HCT116 (cell line): ENCODE results near the gene IFRD1. TPM values are rescaled to one million over a fixed set of nuclear protein-coding genes. Genes with fewer than 3 reads are reported as not detected.

Experiments used
- ATAC-seq: fragments of 200-7000 bp; cut with Tn5 transposase; 2 replicates; pipeline ENCODE4 v1.9.1; 2020; ENCODE audit warnings: mild to moderate bottlenecking, moderate library complexity
- BruUV-seq: library from RNA; stranded (reverse); fragments of 400-500 nt; replicated peaks from 2 replicates; lab custom pipeline; 2021; lab: Mats Ljungman, UMichigan
- CTCF ChIA-PET: fragments of 300-600 bp; sonication (Branson Sonifier 250); formaldehyde crosslinking; loops from one replicate; lab custom pipeline; 2021; ENCODE audit warnings: antibody characterized with exemption; lab: Charles Lee
- POLR2A ChIA-PET: fragments of 300-600, 350-600 bp; sonication (Branson Sonifier 250); formaldehyde crosslinking; loops from one replicate; lab custom pipeline; 2021; ENCODE audit warnings: antibody characterized with exemption; lab: Charles Lee
- RAD21 ChIA-PET, 2 experiments: fragments of 300-600 bp; sonication (Branson Sonifier 250); formaldehyde crosslinking; loops; one replicate each; lab custom pipeline; 2023; ENCODE audit warnings: low total read pairs in 2 of 2; ENCODE audit not compliant: uncharacterized antibody in 2 of 2, unreplicated experiment in 2 of 2, low non-redundant PET in 1 of 2; lab: Charles Lee
- DNase-seq: peaks from one replicate; pipeline ENCODE4 v3.0.0-alpha.2; 2010; ENCODE audit warnings: low read depth, low spot score
- H2AFZ ChIP-seq: fragments of 200-600 bp; shearing (Covaris generic), sonication (generic); 2 replicates; pipeline ENCODE4 v1.6.1; 2017; ENCODE audit warnings: low read depth, mixed run types, mixed read lengths, antibody characterized with exemption, low read length; ENCODE audit not compliant: poor library complexity, severe bottlenecking
- H3K27ac ChIP-seq: 2 replicates; pipeline ENCODE4 v1.5.1; 2012; ENCODE audit warnings: low read depth, low read length
- H3K27me3 ChIP-seq: fragments of 200-600 bp; sonication (generic); 2 replicates; pipeline ENCODE4 v1.6.1; 2016; ENCODE audit warnings: mixed run types, low read length, mixed read lengths; ENCODE audit not compliant: insufficient read depth
- H3K36me3 ChIP-seq, 2 experiments: fragments of 200-500 bp in 1 of 2; fragments of 200-600 bp in 1 of 2; sonication (Bioruptor generic) in 1 of 2; sonication (generic) in 1 of 2; 2 replicates each; pipeline versions ENCODE4 v1.5.1 to v1.6.1; 2014 to 2016; ENCODE audit warnings: low read length in 2 of 2, inconsistent platforms in 1 of 2, mixed read lengths in 1 of 2, mixed run types in 1 of 2; ENCODE audit not compliant: insufficient read depth in 2 of 2, control insufficient read depth in 1 of 2
- H3K4me1 ChIP-seq, 2 experiments: fragments of 200-600 bp in 1 of 2; sonication (generic) in 1 of 2; 2 replicates each; pipeline versions ENCODE4 v1.5.1 to v1.6.1; 2012 to 2017; ENCODE audit warnings: low read length in 2 of 2, inconsistent platforms in 1 of 2, mild to moderate bottlenecking in 1 of 2, mixed read lengths in 1 of 2, mixed run types in 1 of 2, moderate library complexity in 1 of 2; ENCODE audit not compliant: insufficient read depth in 2 of 2, control insufficient read depth in 1 of 2
- H3K4me2 ChIP-seq: fragments of 200-600 bp; sonication (generic); 2 replicates; pipeline ENCODE4 v1.6.1; 2017; ENCODE audit warnings: mixed run types, low read length, mixed read lengths
- H3K4me3 ChIP-seq, 2 experiments: fragments of 200-600 bp in 1 of 2; sonication (generic) in 1 of 2; replicated peaks in 1 of 2; 2 replicates each; pipeline ENCODE4 v1.5.1; 2011 to 2016; ENCODE audit warnings: low read length in 2 of 2, control low read depth in 1 of 2, low read depth in 1 of 2, mild to moderate bottlenecking in 1 of 2, mixed read lengths in 1 of 2, mixed run types in 1 of 2
- H3K79me2 ChIP-seq: fragments of 200-600 bp; sonication (generic); 2 replicates; pipeline ENCODE4 v1.6.1; 2017; ENCODE audit warnings: mild to moderate bottlenecking, mixed run types, low read length, moderate library complexity, mixed read lengths; ENCODE audit not compliant: insufficient read depth
- H3K9ac ChIP-seq: fragments of 200-600 bp; sonication (generic); 2 replicates; pipeline ENCODE4 v1.6.1; 2016; ENCODE audit warnings: low read length, mixed read lengths
- H3K9me2 ChIP-seq: fragments of 200-600 bp; sonication (generic), shearing (Covaris generic); 2 replicates; pipeline ENCODE4 v1.6.1; 2017; ENCODE audit warnings: mixed run types, mild to moderate bottlenecking, moderate library complexity; ENCODE audit not compliant: insufficient read depth
- H3K9me3 ChIP-seq, 2 experiments: fragments of 200-500 bp in 1 of 2; fragments of 200-600 bp in 1 of 2; sonication (Bioruptor generic) in 1 of 2; sonication (generic) in 1 of 2; 2 replicates each; pipeline ENCODE4 v1.6.1; 2014 to 2017; ENCODE audit warnings: low read length in 2 of 2, mixed read lengths in 2 of 2, inconsistent platforms in 1 of 2, low read depth in 1 of 2, mild to moderate bottlenecking in 1 of 2, mixed run types in 1 of 2, moderate library complexity in 1 of 2; ENCODE audit not compliant: control insufficient read depth in 1 of 2, insufficient read depth in 1 of 2
- H4K20me1 ChIP-seq: fragments of 200-600 bp; sonication (generic), shearing (Covaris generic); 2 replicates; pipeline ENCODE4 v1.6.1; 2017; ENCODE audit warnings: mixed run types, mild to moderate bottlenecking, moderate library complexity; ENCODE audit not compliant: insufficient read depth
- ATF3 ChIP-seq: IDR thresholded peaks from 2 replicates; pipeline ENCODE4 v1.6.1; 2012
- CBX3 ChIP-seq: IDR thresholded peaks from 2 replicates; pipeline ENCODE4 v1.6.1; 2012; ENCODE audit warnings: low read depth
- CEBPB ChIP-seq: IDR thresholded peaks from 2 replicates; pipeline ENCODE4 v1.6.1; 2012; ENCODE audit warnings: low read depth
- CTCF ChIP-seq, 3 experiments: fragments of 200-600 bp in 1 of 3; sonication (generic) in 1 of 3; IDR thresholded peaks in 2 of 3; conservative IDR thresholded peaks in 1 of 3; 2 replicates each; pipeline ENCODE4 v1.5.1; 2012 to 2017; ENCODE audit warnings: low read depth in 2 of 3, low read length in 2 of 3, antibody characterized with exemption in 1 of 3, borderline replicate concordance in 1 of 3, control low read depth in 1 of 3, mild to moderate bottlenecking in 1 of 3, mixed read lengths in 1 of 3, mixed run types in 1 of 3, moderate library complexity in 1 of 3; ENCODE audit not compliant: insufficient read depth in 1 of 3
- EGR1 ChIP-seq: IDR thresholded peaks from 2 replicates; pipeline ENCODE4 v1.6.1; 2012; ENCODE audit warnings: low read depth
- EZH2phosphoT487 ChIP-seq: fragments of 200-600 bp; IDR thresholded peaks from 2 replicates; pipeline ENCODE4 v1.6.1; 2018; ENCODE audit warnings: antibody characterized with exemption, borderline replicate concordance
- FOSL1 ChIP-seq: IDR thresholded peaks from 2 replicates; pipeline ENCODE4 v1.6.1; 2012; ENCODE audit warnings: low read depth
- JUND ChIP-seq: IDR thresholded peaks from 2 replicates; pipeline ENCODE4 v1.6.1; 2012
- POLR2A ChIP-seq: IDR thresholded peaks from 2 replicates; pipeline ENCODE4 v1.7.0; 2011; ENCODE audit warnings: borderline replicate concordance; ENCODE audit not compliant: insufficient read depth, insufficient read length; ENCODE audit errors: extremely low read depth
- RAD21 ChIP-seq: IDR thresholded peaks from 2 replicates; pipeline ENCODE4 v1.6.1; 2012; ENCODE audit warnings: low read depth, mild to moderate bottlenecking
- SIN3A ChIP-seq: IDR thresholded peaks from 2 replicates; pipeline ENCODE4 v1.6.1; 2012; ENCODE audit warnings: low read depth
- TCF7L2 ChIP-seq: IDR thresholded peaks from 2 replicates; pipeline ENCODE4 v1.7.0; 2011; ENCODE audit warnings: borderline replicate concordance, inconsistent platforms; ENCODE audit not compliant: insufficient read depth, insufficient read length; ENCODE audit errors: extremely low read depth
- YY1 ChIP-seq: IDR thresholded peaks from 2 replicates; pipeline ENCODE4 v1.6.1; 2011; ENCODE audit warnings: low read length, low read depth, moderate library complexity, mild to moderate bottlenecking; ENCODE audit not compliant: insufficient replicate concordance; ENCODE audit errors: extremely low read depth
- ZFX ChIP-seq: fragments of 450-650 bp; IDR thresholded peaks from 2 replicates; pipeline ENCODE4 v1.6.1; 2017
- ZNF274 ChIP-seq: fragments of 200-500 bp; sonication (Bioruptor generic); IDR thresholded peaks from 2 replicates; pipeline ENCODE4 v1.6.1; 2014; ENCODE audit warnings: mild to moderate bottlenecking, low read depth, low read length, inconsistent platforms
- intact Hi-C: fragments of 100-400 bp; cut with micrococcal nuclease; formaldehyde crosslinking; loops from 2 replicates; pipeline ENCODE4 v1.10.0; 2022
- total RNA-seq: library from RNA; stranded (reverse); gene quantifications from one replicate; pipeline ENCODE4 v1.2.1, GENCODE V29; 2021; ENCODE audit not compliant: unreplicated experiment

IFRD1 gene
- total RNA-seq, 1 experiment from 2014 or later: 43.6 TPM

- intact Hi-C loops: loop anchor here (1.0 kb wide), 1 partner anchor 398 kb away; no protein-coding TSS in a partner anchor
- no TSS peak for BruUV-seq
- Histone ChIP-seq H3K9ac (no peak overlapping the region), H4K20me1 (no peaks in the 10 kb centered on the region), H2AFZ (no peak overlapping the region), H3K4me3 (no peak overlapping the region), H3K36me3 (no peaks in the 10 kb centered on the region)
- TF ChIP-seq POLR2A (no peak), JUND (no peak), CBX3 (no peak), EZH2phosphoT487 (no peak), RAD21 (peak; percentile 35), CTCF (IDR thresholded peaks at IDR 0.05 in 2 of 3, conservative IDR thresholded peaks at IDR 0.05 in 1 of 3; ENCODE audit: borderline replicate concordance in 1 of 3, insufficient read depth in 1 of 3, low read depth in 2 of 3, low read length in 2 of 3) (peak in 1 of 3 experiments; percentile 13; a peak in 1 of 6 replicates)
- TF ChIP-seq, all 23 proteins: peak for 2
- RAD21 ChIA-PET: no interaction called here
- H3K79me2 ChIP-seq: no peaks in the 10 kb centered on the region
- no peak for DNase-seq
- H3K4me2 ChIP-seq: no peak overlapping the region
- no peak overlapping the region for H3K27ac ChIP-seq
- H3K9me2 ChIP-seq: no peaks in the 10 kb centered on the region
- H3K4me1 ChIP-seq: no peaks in the 10 kb centered on the region
- CTCF ChIA-PET: no interaction called here
- H3K9me3 ChIP-seq: no peaks in the 10 kb centered on the region
- ATAC-seq: no peak
- no peaks in the 10 kb centered on the region for H3K27me3 ChIP-seq
- POLR2A ChIA-PET: no interaction called here
Observed at GRCh38 chr7:112500619-112501018, 50.4 kb downstream of the IFRD1 start.

GRCh38 chr7:112501801-112502503, 51.7 kb downstream of the IFRD1 start:
- ChIA-PET CTCF (no interaction called here), POLR2A (no interaction called here), RAD21 (no interaction called here)
- no peak for DNase-seq
- H3K36me3 ChIP-seq: no peaks in the 10 kb centered on the region
- ATAC-seq: no peak
- no peak overlapping the region for H3K4me3 ChIP-seq
- no peak overlapping the region for H2AFZ ChIP-seq
- H3K4me1 ChIP-seq: no peaks in the 10 kb centered on the region
- no peaks in the 10 kb centered on the region for H3K9me3 ChIP-seq
- no peaks in the 10 kb centered on the region for H4K20me1 ChIP-seq
- no peaks in the 10 kb centered on the region for H3K27me3 ChIP-seq
- H3K27ac ChIP-seq: no peak overlapping the region
- H3K9me2 ChIP-seq: no peaks in the 10 kb centered on the region
- no peak overlapping the region for H3K9ac ChIP-seq
- H3K4me2 ChIP-seq: no peak overlapping the region
- intact Hi-C loops: loop anchor here (1.0 kb wide), 1 partner anchor 396 kb away; no protein-coding TSS in a partner anchor
- H3K79me2 ChIP-seq: no peaks in the 10 kb centered on the region
- BruUV-seq: no TSS peak
- TF ChIP-seq CTCF (IDR thresholded peaks at IDR 0.05 in 2 of 3, conservative IDR thresholded peaks at IDR 0.05 in 1 of 3; ENCODE audit: borderline replicate concordance in 1 of 3, insufficient read depth in 1 of 3, low read depth in 2 of 3, low read length in 2 of 3) (no peak), FOSL1 (no peak), CEBPB (no peak), RAD21 (no peak), TCF7L2 (no peak), EGR1 (no peak), YY1 (no peak), ATF3 (no peak), ZNF274 (no peak), ZFX (no peak), POLR2A (no peak), SIN3A (no peak), CBX3 (no peak)
